Astrocyte of the spinal cord (primary cell): ENCODE data around the gene LMO7.
A peak's percentile ranks its signal among the peaks of the same experiment; 100 is the strongest.
"Not testable (repeated sequence)": the region's sequence is repeated elsewhere in the genome, so short reads cannot be mapped to it uniquely, and the experiment has no call there.

Experiments used
- DNase-seq: peaks from one replicate; pipeline ENCODE4 v3.0.0; 2011; ENCODE audit warnings: low read depth, low spot score
- H3K4me3 ChIP-seq: 2 replicates; pipeline ENCODE4 v1.5.1; 2011; ENCODE audit warnings: low read depth, mild to moderate bottlenecking, low read length, moderate library complexity
- in situ Hi-C: cut with HindIII; loops from 2 replicates; pipeline ENCODE4 v1.10.0; 2017; ENCODE audit warnings: low sequenced_read_pairs
- TF ChIP-seq, protein P1 (sequence below): IDR thresholded peaks from 2 replicates; pipeline ENCODE4 v1.5.1; 2012; ENCODE audit warnings: low read depth, mild to moderate bottlenecking, low read length, inconsistent platforms

The LMO7 gene

DNA sequence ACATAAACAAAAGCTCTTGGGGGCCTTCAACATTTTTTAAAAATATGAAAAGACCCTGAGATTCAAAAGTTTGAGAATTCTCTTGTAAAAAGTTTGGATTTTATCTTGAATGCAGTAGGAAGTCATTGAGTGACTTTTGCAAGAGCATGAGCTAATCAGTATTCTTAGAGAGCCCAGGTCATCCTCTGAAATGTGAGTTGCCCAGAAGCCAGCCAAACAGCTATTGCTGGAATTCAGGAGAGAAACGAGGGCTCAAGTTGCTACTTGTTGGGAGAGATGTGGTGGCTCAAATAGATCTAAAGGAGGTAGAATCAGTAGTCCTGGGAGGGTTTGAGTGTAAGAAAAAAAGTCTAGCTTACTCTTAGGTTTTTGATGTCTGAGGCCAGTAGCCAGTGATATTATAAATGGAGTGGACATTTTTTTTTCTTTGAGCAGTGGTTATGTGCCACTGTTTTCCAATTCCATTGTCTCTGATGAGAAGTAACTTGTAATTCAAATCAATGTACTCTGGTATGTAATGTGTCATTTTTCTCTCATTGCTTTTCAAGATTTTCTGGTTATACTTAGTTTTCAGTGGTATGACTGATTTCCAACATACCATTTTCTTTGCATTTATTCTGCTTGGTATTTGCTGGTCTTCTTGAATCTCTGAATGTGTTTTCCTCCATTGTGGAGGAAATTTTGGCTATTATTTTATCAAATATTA lies 30.7 kb downstream of the LMO7 start:
- peak; percentile 59 for DNase-seq
- in situ Hi-C loops = no loop called here
- TF ChIP-seq, protein P1, sequence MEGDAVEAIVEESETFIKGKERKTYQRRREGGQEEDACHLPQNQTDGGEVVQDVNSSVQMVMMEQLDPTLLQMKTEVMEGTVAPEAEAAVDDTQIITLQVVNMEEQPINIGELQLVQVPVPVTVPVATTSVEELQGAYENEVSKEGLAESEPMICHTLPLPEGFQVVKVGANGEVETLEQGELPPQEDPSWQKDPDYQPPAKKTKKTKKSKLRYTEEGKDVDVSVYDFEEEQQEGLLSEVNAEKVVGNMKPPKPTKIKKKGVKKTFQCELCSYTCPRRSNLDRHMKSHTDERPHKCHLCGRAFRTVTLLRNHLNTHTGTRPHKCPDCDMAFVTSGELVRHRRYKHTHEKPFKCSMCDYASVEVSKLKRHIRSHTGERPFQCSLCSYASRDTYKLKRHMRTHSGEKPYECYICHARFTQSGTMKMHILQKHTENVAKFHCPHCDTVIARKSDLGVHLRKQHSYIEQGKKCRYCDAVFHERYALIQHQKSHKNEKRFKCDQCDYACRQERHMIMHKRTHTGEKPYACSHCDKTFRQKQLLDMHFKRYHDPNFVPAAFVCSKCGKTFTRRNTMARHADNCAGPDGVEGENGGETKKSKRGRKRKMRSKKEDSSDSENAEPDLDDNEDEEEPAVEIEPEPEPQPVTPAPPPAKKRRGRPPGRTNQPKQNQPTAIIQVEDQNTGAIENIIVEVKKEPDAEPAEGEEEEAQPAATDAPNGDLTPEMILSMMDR = no peak
- H3K4me3 ChIP-seq = no peak overlapping the region

DNA sequence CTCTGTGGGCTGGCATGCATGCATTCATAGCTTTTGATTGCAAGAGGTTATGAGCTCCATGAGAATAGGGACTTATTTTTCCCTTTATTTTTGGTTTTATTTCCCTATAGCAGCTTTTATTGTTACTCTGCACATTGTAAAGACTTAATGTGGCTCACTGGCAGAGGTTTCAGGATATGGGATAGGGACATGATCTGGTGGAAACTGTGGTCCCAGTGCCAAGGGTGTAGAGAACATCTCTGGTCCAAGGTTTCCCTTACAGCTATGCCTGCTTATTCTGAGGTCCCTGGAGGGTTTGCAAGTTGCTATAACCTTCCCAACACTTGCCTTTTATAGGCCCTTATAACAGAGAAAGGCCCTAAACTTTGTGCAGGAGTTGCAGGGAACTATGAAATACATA lies 33.6 kb downstream of the LMO7 start:
- DNase-seq = no peak
- no peak overlapping the region for H3K4me3 ChIP-seq
- in situ Hi-C loops = no loop called here
- TF ChIP-seq, protein P1 = no peak

DNA sequence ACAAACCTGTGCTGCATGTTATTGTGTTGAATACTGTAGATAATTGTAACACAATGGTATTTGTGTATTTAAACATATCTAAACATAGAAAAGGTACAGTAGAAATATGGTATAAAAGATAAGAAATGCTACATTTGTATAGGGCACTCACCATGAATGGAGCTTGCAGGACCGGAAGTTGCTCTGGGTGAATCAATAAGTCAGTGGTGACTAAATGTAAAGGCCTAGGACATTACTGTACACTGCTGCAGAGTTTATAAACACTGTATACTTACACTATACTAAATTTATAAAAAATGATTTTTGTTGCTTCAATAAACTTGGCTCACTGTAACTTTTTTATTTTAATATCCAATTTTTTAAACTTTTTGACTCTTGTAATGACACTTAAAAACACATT lies 34.4 kb downstream of the LMO7 start:
- TF ChIP-seq, protein P1 = no peak
- no peak for DNase-seq
- H3K4me3 ChIP-seq = no peak overlapping the region
- in situ Hi-C loops = no loop called here

DNA sequence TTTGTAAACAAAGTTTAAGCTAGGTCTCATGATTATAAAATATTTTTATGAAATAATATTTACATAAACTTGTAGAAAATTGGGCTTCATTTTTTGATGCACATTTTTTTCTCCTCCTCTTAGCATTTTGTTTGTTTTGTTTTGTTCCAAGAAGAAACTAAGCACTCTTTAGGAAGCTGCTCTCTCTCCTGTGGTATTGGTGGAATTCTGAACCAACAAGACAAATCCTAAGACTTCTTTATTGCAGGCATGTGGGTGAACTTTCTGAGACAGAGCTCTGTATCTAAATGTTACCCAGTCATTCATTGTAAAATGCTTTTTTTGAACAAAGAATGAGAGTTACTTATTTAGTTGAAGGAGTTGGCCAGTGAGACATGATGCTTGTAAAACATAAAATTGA lies 39.3 kb downstream of the LMO7 start:
- DNase-seq = no peak
- TF ChIP-seq, protein P1 = no peak
- H3K4me3 ChIP-seq = no peak overlapping the region
- in situ Hi-C loops = no loop called here

DNA sequence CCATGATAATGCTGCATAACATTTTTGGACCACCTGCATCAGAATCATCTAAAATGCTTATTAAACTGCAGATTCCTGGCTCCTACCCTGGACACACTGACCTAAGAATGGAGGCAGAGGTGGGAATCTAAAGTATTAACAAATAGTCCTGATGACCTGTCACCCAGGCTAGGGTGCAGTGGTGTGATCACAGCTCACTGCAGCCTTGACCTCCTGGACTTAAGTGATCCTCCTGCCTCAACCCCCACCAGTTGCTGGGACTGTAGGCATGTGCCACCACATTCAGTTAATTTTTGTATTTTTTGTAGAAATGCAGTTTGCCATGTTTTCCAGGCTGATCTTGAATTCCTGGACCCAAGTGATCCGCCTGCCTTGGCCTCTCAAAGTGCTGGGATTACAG lies 43.3 kb downstream of the LMO7 start:
- TF ChIP-seq, protein P1 = no peak

DNA sequence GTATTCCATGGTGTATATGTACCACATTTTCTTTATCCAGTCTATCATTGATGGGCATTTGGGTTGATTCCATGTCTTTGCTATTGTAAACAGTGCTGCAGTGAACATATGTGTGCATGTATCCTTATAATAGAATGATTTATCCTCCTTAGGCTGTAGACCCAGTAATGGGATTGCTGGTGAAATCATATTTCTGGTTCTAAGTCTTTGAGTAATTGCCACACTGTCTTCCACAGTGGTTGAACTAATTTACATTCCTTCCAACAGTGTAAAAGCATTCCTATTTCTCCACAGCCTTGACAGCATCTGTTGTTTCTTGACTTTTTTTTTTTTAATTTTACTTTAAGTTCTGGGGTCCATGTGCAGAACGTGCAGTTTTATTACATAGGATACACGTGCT lies 44.1 kb downstream of the LMO7 start:
- DNase-seq, H3K4me3 ChIP-seq, in situ Hi-C loops: not testable (repeated sequence)

More for the DNA sequence above, 43.3 kb downstream of the LMO7 start:
- H3K4me3 ChIP-seq = no peak overlapping the region
- DNase-seq = no peak
- in situ Hi-C loops = no loop called here

DNA sequence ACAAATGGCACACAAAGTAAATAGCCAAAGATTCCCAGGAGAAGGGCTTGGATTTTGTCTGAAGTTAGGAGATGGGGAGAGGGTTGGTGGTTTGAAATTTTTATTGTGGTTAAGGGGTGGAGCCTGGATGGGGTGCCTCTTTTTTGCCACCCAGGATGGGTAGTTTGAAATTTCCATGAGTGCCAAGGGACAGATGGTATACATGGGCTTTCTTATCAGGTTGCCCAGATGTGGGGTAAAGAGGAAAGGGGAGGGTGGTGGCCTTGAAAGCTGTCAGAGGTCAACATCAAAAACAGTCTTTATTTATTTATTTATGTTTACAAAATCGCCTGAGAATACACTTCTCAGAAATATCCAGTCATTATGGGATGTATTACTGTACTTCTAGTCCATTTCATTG lies 46.2 kb downstream of the LMO7 start:
- in situ Hi-C loops = no loop called here
- no peak for DNase-seq
- no peak overlapping the region for H3K4me3 ChIP-seq
- TF ChIP-seq, protein P1 = no peak
